OCI-LY1 (cell line): ENCODE measurements around the gene TBC1D14.

Experiments used
- CTCF ChIP-seq: fragments of 200-600 bp; sonication (generic), shearing (Covaris generic); IDR thresholded peaks from 2 replicates; pipeline ENCODE4 v1.5.1; 2017; ENCODE audit warnings: mild to moderate bottlenecking, antibody characterized with exemption, low read length, moderate library complexity, mixed read lengths
- EZH2 ChIP-seq: fragments of 200-600 bp; sonication (generic), shearing (Covaris generic); IDR thresholded peaks from 2 replicates; pipeline ENCODE4 v1.8.0; 2017; ENCODE audit warnings: borderline replicate concordance, mixed run types, mild to moderate bottlenecking, antibody characterized with exemption, low read length, moderate library complexity, mixed read lengths

- TF ChIP-seq CTCF (no peak), EZH2 (no peak)
Measured at GRCh38 chr4:7073526-7074390, 164.1 kb downstream of the TBC1D14 start.
